Measurements from ENCODE around the gene SMO. TPM values are rescaled to one million over a fixed set of nuclear protein-coding genes. Genes with fewer than 3 reads are reported as not detected.

The SMO gene
- total and polyA plus RNA-seq, 9 of the 15 experiments (the other 6 are each of a cell fraction or from before 2014, with no cell fraction given) = 0.05 to 0.13 (median 0.10) TPM; not detected in 5

- TF ChIP-seq HES1 (IDR thresholded peaks at IDR 0.05; ENCODE audit: low read depth) = no peak
- no peak for TF ChIP-seq TAF15 (IDR thresholded peaks at IDR 0.05; ENCODE audit: low read depth, low read length)
- TF ChIP-seq TRIM24 (IDR thresholded peaks at IDR 0.05) = peak in 1 of 2 experiments; percentile 29; a peak in 1 of 4 replicates
- TF ChIP-seq MCM3 (IDR thresholded peaks at IDR 0.05) = no peak
- no peak for TF ChIP-seq NFE2L1 (tag; IDR thresholded peaks at IDR 0.05; ENCODE audit: borderline replicate concordance, low read depth)
- TF ChIP-seq PHF8 (IDR thresholded peaks at IDR 0.05; ENCODE audit: borderline replicate concordance, low read length) = no peak; the same call in 1 of the 2 replicates
- 0 out of 2 replicates have a peak, but pooled peaks have one; percentile 15 for TF ChIP-seq SMARCA4 (IDR thresholded peaks at IDR 0.05)
- no peak for TF ChIP-seq ZNF699 (CRISPR knock-in tag; IDR thresholded peaks at IDR 0.05; ENCODE audit: insufficient replicate concordance)
- TF ChIP-seq NCOA6 (IDR thresholded peaks at IDR 0.05) = peak; percentile 94
- TF ChIP-seq VEZF1 (CRISPR knock-in tag; IDR thresholded peaks at IDR 0.05) = peak; percentile 34
- TF ChIP-seq HDAC8 (tag; IDR thresholded peaks at IDR 0.05) = 0 out of 2 replicates have a peak, but pooled peaks have one; percentile 45
- TF ChIP-seq CTCF (IDR thresholded peaks at IDR 0.05 in 2 of 3, conservative IDR thresholded peaks at IDR 0.05 in 1 of 3; ENCODE audit: insufficient read depth in 2 of 3, low read depth in 1 of 3, low read length in 3 of 3) = 0 out of 6 replicates have a peak, but pooled peaks of 1 of the 3 experiments have one; percentile 0
- TF ChIP-seq SP1 (CRISPR knock-in tag; IDR thresholded peaks at IDR 0.05) = 0 out of 2 replicates have a peak, but pooled peaks have one; percentile 10
- peak; percentile 88; the same call in 1 of the 2 replicates for TF ChIP-seq FOXP4 (CRISPR knock-in tag; IDR thresholded peaks at IDR 0.05; ENCODE audit: borderline replicate concordance)
- no peak for TF ChIP-seq ETS2 (tag; IDR thresholded peaks at IDR 0.05; ENCODE audit: borderline replicate concordance, poor library complexity, severe bottlenecking)
- TF ChIP-seq E2F6 (IDR thresholded peaks at IDR 0.05; ENCODE audit: borderline replicate concordance in 1 of 2, extremely low read depth in 1 of 2, insufficient read depth in 1 of 2, insufficient read length in 1 of 2, low read depth in 1 of 2, low read length in 1 of 2, poor library complexity in 1 of 2, severe bottlenecking in 1 of 2) = peak; percentile 24 to 25
These were observed 36.9 kb downstream of the SMO start (continued) for GRCh38 chr7:129225206-129225930.

Data from K562 (cell line).